Measurements from ENCODE around the gene DOK4.

The DOK4 gene

DNA sequence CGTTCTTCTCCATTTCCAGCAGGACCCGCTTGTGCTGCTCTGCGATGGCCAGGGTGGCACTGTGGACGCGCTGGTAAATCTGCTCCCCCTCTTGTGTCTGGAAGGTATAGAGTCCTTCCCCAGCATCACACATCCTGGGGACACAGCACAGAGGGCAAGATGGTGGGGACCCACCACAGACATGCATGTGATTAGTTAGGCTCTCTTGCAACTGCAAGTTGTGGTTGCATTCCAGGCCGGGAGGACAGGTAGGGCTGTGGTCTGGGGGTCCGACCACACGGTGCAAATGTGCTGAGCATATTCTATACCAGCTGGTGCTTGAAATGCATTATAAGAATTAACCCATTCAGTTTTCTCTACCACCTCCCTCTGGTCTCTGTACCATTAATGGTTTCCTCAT, 12.4 kb downstream of the DOK4 start:
- H3K27me3 ChIP-seq, result no peaks in the 10 kb centered on the region
- peaks cover 52 to 65% (median 63%) of the 10 kb centered on the region in 3 donors for H3K36me3 ChIP-seq
- TF ChIP-seq, protein P1, sequence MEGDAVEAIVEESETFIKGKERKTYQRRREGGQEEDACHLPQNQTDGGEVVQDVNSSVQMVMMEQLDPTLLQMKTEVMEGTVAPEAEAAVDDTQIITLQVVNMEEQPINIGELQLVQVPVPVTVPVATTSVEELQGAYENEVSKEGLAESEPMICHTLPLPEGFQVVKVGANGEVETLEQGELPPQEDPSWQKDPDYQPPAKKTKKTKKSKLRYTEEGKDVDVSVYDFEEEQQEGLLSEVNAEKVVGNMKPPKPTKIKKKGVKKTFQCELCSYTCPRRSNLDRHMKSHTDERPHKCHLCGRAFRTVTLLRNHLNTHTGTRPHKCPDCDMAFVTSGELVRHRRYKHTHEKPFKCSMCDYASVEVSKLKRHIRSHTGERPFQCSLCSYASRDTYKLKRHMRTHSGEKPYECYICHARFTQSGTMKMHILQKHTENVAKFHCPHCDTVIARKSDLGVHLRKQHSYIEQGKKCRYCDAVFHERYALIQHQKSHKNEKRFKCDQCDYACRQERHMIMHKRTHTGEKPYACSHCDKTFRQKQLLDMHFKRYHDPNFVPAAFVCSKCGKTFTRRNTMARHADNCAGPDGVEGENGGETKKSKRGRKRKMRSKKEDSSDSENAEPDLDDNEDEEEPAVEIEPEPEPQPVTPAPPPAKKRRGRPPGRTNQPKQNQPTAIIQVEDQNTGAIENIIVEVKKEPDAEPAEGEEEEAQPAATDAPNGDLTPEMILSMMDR (IDR thresholded peaks at IDR 0.05), result no peak
- no peak overlapping the region for H3K4me3 ChIP-seq
- no peak for DNase-seq
- H3K27ac ChIP-seq, result no peak overlapping the region
- intact Hi-C loops (cut with DNase I; ENCODE audit: low total_unique reads), result no loop called here
- peaks cover 12 to 36% (median 30%) of the 10 kb centered on the region in 4 donors for H3K4me1 ChIP-seq
- no peaks in the 10 kb centered on the region for H3K9me3 ChIP-seq

DNA sequence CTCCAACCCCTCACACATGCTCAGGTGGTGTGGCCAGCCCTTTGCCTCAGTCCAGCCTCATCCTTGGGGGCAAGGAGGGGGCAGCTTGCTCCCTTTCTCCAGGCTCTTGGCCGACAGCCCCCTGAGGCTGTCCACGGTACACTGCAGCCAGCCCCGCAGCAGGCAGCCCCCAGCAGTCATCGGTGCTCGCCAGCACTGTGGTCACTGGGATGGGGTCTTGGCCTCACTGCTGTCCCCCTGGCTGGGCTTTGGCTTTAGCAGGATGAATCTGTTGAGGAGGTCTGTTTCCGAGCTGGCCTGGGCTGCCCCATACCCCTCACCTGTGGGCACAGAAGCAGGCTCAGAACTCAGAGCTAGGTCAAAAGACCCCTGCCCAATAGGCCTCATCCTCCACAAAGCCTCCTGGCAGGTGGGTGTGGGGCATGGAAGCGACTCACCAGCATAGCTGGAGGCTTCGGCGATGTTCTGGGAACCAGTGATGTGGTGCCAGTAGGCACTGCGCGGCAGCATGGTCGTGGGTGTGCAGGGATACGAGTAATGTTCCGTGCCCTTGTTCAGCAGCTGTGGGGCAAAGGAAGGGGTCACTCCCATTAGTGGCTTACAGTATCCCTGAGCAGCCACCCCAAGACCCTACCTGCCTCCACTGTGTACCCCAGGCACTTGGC, 13.0 kb downstream of the DOK4 start:
- Histone ChIP-seq H3K27me3 (no peaks in the 10 kb centered on the region), H3K36me3 (peaks cover 58 to 71% (median 68%) of the 10 kb centered on the region in 3 donors), H3K27ac (no peak overlapping the region), H3K9me3 (no peaks in the 10 kb centered on the region), H3K4me1 (peaks cover 9 to 30% (median 24%) of the 10 kb centered on the region in 4 donors), H3K4me3 (no peak overlapping the region)
- TF ChIP-seq, protein P1 (IDR thresholded peaks at IDR 0.05), result no peak
- intact Hi-C loops (cut with DNase I; ENCODE audit: low total_unique reads), result no loop called here
- no peak for DNase-seq

DNA sequence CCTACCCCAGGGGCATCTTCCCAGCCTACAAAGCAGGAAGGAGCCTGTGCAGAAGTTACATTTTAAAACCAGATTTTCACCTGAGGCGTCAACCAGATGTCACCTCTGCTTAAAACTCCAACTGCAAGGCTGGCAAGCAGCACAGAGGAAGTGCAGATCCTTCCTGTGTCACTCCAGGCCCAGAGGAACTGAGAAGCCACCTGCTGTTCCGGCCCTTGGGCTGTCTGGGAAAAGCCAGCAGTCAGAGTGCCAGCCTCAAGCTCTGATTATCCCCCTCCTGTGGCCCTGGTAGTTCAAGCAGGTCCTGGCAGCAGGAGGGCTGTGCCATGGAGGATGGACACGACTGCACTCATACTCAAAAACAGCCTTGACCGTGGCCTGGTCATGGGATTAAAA, 13.6 kb downstream of the DOK4 start:
- intact Hi-C loops (cut with DNase I; ENCODE audit: low total_unique reads), result no loop called here
- H3K4me1 ChIP-seq, result peaks cover 3 to 24% (median 17%) of the 10 kb centered on the region in 4 donors
- no peaks in the 10 kb centered on the region for H3K9me3 ChIP-seq
- H3K27me3 ChIP-seq, result no peaks in the 10 kb centered on the region
- H3K4me3 ChIP-seq, result no peak overlapping the region
- no peak overlapping the region for H3K27ac ChIP-seq
- TF ChIP-seq, protein P1 (IDR thresholded peaks at IDR 0.05), result no peak
- no peak for DNase-seq
- peaks cover 64 to 78% (median 74%) of the 10 kb centered on the region in 3 donors for H3K36me3 ChIP-seq

DNA sequence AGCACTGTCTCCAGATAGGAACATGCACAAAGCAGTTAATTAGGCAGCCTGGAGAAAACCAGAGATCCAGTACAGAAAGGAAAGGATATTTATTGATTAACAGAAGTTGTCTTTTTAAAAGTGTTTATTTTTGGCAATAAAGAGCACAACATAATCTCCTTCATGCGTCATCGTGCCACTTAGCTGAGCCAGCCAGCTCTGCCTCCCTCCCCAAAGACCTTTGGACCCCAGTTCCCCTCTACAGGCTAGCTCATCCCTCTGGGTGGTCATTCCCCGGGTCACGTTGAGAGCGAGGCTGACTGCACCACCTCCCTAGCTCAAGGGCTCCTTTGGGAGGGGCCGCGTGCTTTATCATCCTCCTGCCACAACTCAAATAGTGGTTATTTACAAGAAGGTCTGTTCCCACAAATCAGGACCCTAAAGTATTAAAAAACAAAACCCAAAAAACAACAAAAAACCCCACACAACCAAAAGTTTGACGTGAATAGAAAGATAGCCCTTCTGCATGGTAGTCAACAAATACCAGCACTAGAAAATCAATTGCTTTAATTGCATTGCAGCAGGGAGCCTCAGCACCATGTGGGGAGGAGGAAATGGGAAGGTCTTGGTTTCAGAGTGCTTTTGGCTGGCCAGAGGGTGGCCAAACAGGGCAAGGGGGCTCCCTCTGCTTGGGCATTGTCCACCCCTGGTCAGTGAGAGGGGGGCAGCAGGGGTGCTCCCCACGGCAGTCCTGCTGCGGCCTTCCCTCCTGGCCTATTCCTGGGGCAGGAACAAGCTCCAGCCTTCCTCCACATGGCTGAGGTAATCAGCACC, 14.2 kb downstream of the DOK4 start:
- Histone ChIP-seq H3K4me1 (peaks cover 0 to 18% (median 12%) of the 10 kb centered on the region in 4 donors), H3K27ac (no peak overlapping the region)

DNA sequence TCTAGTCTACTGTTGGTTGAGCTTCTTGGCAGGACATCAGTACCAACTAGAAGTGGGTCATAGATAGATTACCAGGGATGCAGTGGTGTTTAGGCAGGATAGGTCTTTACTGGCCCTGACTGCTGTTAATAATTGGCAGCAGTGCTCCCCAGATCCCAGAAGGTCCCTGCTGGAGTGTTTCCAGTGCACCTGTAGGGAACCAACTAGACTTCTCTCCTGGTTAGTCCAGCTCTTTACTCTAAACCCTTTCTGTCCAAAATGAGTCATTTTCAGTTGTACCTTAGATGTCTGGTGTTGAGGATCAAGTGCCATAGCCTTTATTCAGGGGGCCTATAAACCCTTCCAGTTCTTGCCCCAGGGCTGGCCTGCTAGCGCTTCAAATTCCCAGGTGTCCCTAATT, 15.1 kb downstream of the DOK4 start:
- H3K27ac ChIP-seq, result no peak overlapping the region
- no peaks in the 10 kb centered on the region for H3K27me3 ChIP-seq
- peaks cover 0 to 10% (median 6%) of the 10 kb centered on the region in 4 donors for H3K4me1 ChIP-seq
- TF ChIP-seq, protein P1 (IDR thresholded peaks at IDR 0.05), result no peak
- no peak overlapping the region for H3K4me3 ChIP-seq
- intact Hi-C loops (cut with DNase I; ENCODE audit: low total_unique reads), result no loop called here
- H3K36me3 ChIP-seq, result peaks cover 73 to 91% (median 89%) of the 10 kb centered on the region in 3 donors
- H3K9me3 ChIP-seq, result no peaks in the 10 kb centered on the region
- DNase-seq, result no peak

More for the DNA sequence above, 14.2 kb downstream of the DOK4 start:
- Histone ChIP-seq H3K36me3 (peaks cover 67 to 82% (median 80%) of the 10 kb centered on the region in 3 donors), H3K27me3 (no peaks in the 10 kb centered on the region), H3K9me3 (no peaks in the 10 kb centered on the region), H3K4me3 (no peak overlapping the region)
- TF ChIP-seq, protein P1 (IDR thresholded peaks at IDR 0.05), result no peak
- DNase-seq, result no peak
- intact Hi-C loops (cut with DNase I; ENCODE audit: low total_unique reads), result no loop called here
